Osteocyte (in vitro differentiated cells): ENCODE results near the gene BCAR3. TPM values are rescaled to one million over a fixed set of nuclear protein-coding genes. Genes with fewer than 3 reads are reported as not detected.

Experiments used
- DNase-seq: peaks from one replicate; pipeline ENCODE4 v3.0.0; 2021; ENCODE audit warnings: mixed read lengths; ENCODE audit not compliant: unreplicated experiment; ENCODE audit errors: extremely low spot score
- H3K27ac Mint-ChIP-seq: one replicate; pipeline ENCODE4 v1.8.0; 2021; ENCODE audit warnings: mild to moderate bottlenecking, mixed read lengths; ENCODE audit not compliant: unreplicated experiment
- H3K27me3 Mint-ChIP-seq: one replicate; pipeline ENCODE4 v1.8.0; 2021; ENCODE audit warnings: mixed read lengths; ENCODE audit not compliant: unreplicated experiment
- H3K36me3 Mint-ChIP-seq: one replicate; pipeline ENCODE4 v1.8.0; 2021; ENCODE audit warnings: mixed read lengths; ENCODE audit not compliant: unreplicated experiment
- H3K4me1 Mint-ChIP-seq: one replicate; pipeline ENCODE4 v1.8.0; 2021; ENCODE audit warnings: mixed read lengths; ENCODE audit not compliant: unreplicated experiment
- H3K4me3 Mint-ChIP-seq: one replicate; pipeline ENCODE4 v1.8.0; 2021; ENCODE audit warnings: mild to moderate bottlenecking, moderate library complexity, mixed read lengths; ENCODE audit not compliant: unreplicated experiment
- H3K9me3 Mint-ChIP-seq: one replicate; pipeline ENCODE4 v1.8.0; 2021; ENCODE audit warnings: mixed read lengths; ENCODE audit not compliant: unreplicated experiment
- total RNA-seq: library from RNA; stranded (reverse); gene quantifications from 2 replicates; pipeline ENCODE4 v1.2.1, GENCODE V29; 2021
- TF ChIP-seq, protein P1 (sequence below): fragments of 200-600 bp; sonication (generic); IDR thresholded peaks from 2 replicates; pipeline ENCODE4 v1.5.0; 2021; ENCODE audit warnings: antibody characterized with exemption, mild to moderate bottlenecking, moderate library complexity

The BCAR3 gene
- total RNA-seq, 1 donor from 2014 or later, result 8.8 TPM

DNA sequence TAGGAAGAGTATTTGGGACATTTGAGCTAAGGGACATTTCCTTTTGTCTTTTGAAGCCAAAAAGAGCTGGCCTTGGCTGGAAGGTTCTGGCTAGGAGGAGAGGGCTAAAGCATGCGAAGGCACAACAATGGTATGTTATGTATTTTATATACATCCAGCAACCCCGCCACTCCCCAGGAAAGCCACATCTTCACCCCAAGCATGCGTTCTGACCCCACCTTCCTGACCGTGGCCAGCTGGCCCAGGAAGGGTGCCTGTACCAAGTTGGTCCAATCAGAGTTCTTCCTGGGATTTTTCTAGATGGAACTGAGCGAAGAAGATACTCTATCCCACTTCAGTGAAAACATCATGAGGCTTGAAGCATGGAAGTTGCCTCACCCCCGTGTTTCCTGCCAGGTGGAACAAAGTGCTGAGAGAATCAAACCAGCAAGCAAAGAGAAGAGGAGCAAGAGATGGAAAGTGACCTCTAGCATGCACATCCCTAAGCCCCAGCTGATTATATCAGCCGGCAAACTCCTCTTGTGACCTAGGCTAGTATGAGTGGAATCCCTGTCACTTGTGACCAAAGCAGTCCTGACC, 82.7 kb downstream of the BCAR3 start:
- no peaks in the 10 kb centered on the region for H3K9me3 Mint-ChIP-seq
- TF ChIP-seq, protein P1, sequence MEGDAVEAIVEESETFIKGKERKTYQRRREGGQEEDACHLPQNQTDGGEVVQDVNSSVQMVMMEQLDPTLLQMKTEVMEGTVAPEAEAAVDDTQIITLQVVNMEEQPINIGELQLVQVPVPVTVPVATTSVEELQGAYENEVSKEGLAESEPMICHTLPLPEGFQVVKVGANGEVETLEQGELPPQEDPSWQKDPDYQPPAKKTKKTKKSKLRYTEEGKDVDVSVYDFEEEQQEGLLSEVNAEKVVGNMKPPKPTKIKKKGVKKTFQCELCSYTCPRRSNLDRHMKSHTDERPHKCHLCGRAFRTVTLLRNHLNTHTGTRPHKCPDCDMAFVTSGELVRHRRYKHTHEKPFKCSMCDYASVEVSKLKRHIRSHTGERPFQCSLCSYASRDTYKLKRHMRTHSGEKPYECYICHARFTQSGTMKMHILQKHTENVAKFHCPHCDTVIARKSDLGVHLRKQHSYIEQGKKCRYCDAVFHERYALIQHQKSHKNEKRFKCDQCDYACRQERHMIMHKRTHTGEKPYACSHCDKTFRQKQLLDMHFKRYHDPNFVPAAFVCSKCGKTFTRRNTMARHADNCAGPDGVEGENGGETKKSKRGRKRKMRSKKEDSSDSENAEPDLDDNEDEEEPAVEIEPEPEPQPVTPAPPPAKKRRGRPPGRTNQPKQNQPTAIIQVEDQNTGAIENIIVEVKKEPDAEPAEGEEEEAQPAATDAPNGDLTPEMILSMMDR, result no peak
- H3K27me3 Mint-ChIP-seq, result no peaks in the 10 kb centered on the region
- H3K4me1 Mint-ChIP-seq, result peaks cover 43% of the 10 kb centered on the region
- H3K4me3 Mint-ChIP-seq, result no peak overlapping the region
- no peak for DNase-seq
- H3K27ac Mint-ChIP-seq, result no peak overlapping the region
- H3K36me3 Mint-ChIP-seq, result peaks cover 8% of the 10 kb centered on the region

DNA sequence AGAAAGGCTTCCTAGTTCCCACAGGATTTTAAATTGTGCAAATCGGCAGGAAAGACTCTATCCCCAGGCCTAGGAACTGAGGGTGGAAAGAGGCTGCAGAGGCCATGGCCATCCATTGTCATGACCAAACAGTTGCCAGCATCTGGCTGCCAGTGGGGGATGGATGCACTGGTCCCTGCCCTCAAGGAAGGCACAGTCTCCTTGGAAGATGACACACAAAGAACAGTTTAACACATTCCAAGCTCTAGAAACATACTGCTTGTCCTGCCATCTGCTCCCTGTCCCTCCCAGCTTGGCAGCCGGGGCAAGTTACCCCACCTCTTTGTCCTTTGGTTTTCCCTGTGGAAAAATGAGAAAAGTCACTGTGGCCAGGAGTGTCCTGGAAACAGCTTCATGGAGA, 83.2 kb downstream of the BCAR3 start:
- H3K9me3 Mint-ChIP-seq, result no peaks in the 10 kb centered on the region
- peaks cover 8% of the 10 kb centered on the region for H3K36me3 Mint-ChIP-seq
- no peak overlapping the region for H3K4me3 Mint-ChIP-seq
- TF ChIP-seq, protein P1, result no peak
- no peak for DNase-seq
- H3K27me3 Mint-ChIP-seq, result no peaks in the 10 kb centered on the region
- peaks cover 48% of the 10 kb centered on the region for H3K4me1 Mint-ChIP-seq
- H3K27ac Mint-ChIP-seq, result no peak overlapping the region

DNA sequence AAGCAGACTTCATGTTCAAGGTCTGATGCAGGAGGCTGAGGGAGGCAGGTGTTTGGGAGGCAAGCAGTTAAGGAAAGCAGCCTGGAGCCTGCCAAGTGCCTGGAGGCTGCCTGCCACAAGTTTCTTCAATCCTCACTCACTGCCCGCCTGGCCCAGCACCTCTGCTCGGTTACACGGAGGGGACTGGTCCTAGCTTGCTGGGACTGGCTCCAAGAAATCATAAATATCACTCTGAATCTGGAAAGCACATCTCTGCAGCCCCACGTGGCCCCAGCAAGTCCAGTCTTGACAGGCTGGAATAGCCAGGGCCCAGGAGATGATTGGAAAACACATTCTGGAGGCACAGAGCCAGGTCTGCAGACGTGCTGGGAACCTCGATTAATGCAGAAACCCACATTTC, 83.9 kb downstream of the BCAR3 start:
- TF ChIP-seq, protein P1, result no peak
- Mint-ChIP-seq H3K36me3 (peaks cover 8% of the 10 kb centered on the region), H3K9me3 (no peaks in the 10 kb centered on the region), H3K27me3 (no peaks in the 10 kb centered on the region), H3K27ac (no peak overlapping the region), H3K4me1 (peaks cover 49% of the 10 kb centered on the region), H3K4me3 (no peak overlapping the region)
- no peak for DNase-seq

DNA sequence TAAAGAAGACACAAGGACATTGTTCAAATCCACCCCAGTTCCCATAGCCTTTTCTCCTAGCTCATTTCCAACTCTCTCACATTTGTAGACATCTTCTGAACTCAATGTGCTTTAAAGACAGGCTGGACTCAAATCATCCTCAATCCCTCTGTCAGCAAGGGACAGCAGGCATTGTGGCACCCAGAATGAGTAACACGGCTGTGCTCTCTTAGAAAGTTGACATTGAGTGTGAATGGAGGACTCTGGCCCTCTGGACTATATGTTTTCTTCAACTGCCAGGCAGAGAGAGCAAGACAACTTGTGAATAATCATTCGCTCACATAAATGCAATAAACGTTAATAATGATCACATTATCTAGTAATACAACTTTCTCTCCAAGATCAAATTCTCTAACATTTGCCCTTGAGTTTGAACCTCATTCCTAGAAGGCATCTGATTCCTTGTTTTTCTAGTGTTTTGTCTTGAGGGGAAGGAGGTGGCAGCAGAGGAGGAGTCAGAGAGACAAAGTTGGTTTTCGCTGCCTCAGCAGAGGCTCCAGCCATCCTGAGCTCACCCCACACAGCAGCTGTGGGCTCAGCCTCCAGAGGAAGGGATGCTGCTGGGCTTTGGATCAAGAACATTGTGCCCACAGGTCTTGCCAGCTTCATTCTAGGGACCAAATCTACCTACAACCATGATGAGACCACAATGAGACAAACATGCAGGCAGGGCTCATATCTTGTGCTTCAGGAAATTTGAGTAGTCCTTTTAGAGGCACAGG, 85.1 kb downstream of the BCAR3 start:
- Mint-ChIP-seq H3K9me3 (no peaks in the 10 kb centered on the region), H3K4me3 (no peak overlapping the region), H3K27ac (no peak overlapping the region), H3K4me1 (peaks cover 60% of the 10 kb centered on the region), H3K27me3 (no peaks in the 10 kb centered on the region), H3K36me3 (peaks cover 7% of the 10 kb centered on the region)
- TF ChIP-seq, protein P1, result no peak
- no peak for DNase-seq

DNA sequence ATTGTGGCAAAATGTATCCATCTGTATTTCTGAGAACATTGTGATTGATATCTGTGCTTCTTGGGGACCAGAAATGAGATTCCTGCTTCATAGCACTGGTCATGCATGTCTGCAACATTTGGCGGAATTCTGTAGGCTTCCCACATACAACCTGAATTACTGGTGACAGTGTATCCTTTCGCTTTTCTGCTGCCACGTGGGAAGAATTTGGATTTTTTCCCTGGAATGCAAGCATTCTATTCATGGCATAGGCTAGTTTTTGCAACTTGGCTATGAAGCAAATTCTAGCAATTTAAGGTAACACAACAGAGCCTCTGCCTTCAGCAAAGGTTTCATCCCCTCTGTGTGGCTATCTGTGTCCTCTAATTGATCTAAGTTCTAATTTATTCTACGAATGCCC, 85.9 kb downstream of the BCAR3 start:
- H3K27ac Mint-ChIP-seq, result no peak overlapping the region

More for the DNA sequence above, 85.9 kb downstream of the BCAR3 start:
- no peaks in the 10 kb centered on the region for H3K9me3 Mint-ChIP-seq
- TF ChIP-seq, protein P1, result no peak
- peaks cover 6% of the 10 kb centered on the region for H3K36me3 Mint-ChIP-seq
- no peaks in the 10 kb centered on the region for H3K27me3 Mint-ChIP-seq
- H3K4me3 Mint-ChIP-seq, result no peak overlapping the region
- DNase-seq, result no peak
- H3K4me1 Mint-ChIP-seq, result peaks cover 65% of the 10 kb centered on the region
